H1 (cell line): ENCODE data around the gene ENO3. TPM values are rescaled to one million over a fixed set of nuclear protein-coding genes. Genes with fewer than 3 reads are reported as not detected.
A peak's percentile ranks its signal among the peaks of the same experiment; 100 is the strongest.

Source experiments
- CTCF ChIA-PET: fragments of 300-600 bp; sonication (Branson Sonifier 250); formaldehyde crosslinking; loops from one replicate; lab custom pipeline; 2021; ENCODE audit not compliant: partially characterized antibody; lab: Charles Lee
- POLR2A ChIA-PET: fragments of 300-600 bp; sonication (Branson Sonifier 250); formaldehyde crosslinking; loops from one replicate; lab custom pipeline; 2021; ENCODE audit warnings: inconsistent platforms; ENCODE audit not compliant: partially characterized antibody; lab: Charles Lee
- DNase-seq, 2 experiments: peaks; one replicate each; pipeline versions ENCODE4 v3.0.0 to v3.0.0-alpha.2; 2010 to 2022; ENCODE audit warnings: low spot score in 2 of 2, low read depth in 1 of 2, mixed read lengths in 1 of 2
- FAIRE-seq: peaks from 2 replicates; lab custom pipeline; 2011; peaks lifted over from hg19 to GRCh38; lab: Jason Lieb, UNC
- H2AFZ ChIP-seq: 2 replicates; pipeline ENCODE4 v1.8.1; 2012; ENCODE audit warnings: low read length, inconsistent platforms
- H2AK5ac ChIP-seq: 2 replicates; pipeline ENCODE4 v1.6.1; 2013; ENCODE audit warnings: low read depth, low read length
- H2BK120ac ChIP-seq: replicated peaks from 2 replicates; pipeline ENCODE3; 2013; ENCODE audit warnings: low read depth, low read length, inconsistent platforms
- H2BK12ac ChIP-seq: 2 replicates; pipeline ENCODE4 v1.6.1; 2013; ENCODE audit warnings: low read depth, low read length
- H2BK15ac ChIP-seq: 2 replicates; pipeline ENCODE4 v1.6.1; 2013; ENCODE audit warnings: low read length
- H2BK20ac ChIP-seq: 2 replicates; pipeline ENCODE4 v1.6.1; 2013; ENCODE audit warnings: low read length
- H2BK5ac ChIP-seq: 2 replicates; pipeline ENCODE4 v1.6.1; 2013; ENCODE audit warnings: low read depth, low read length
- H3K14ac ChIP-seq: 2 replicates; pipeline ENCODE4 v1.6.1; 2013; ENCODE audit warnings: inconsistent platforms; ENCODE audit not compliant: insufficient read length
- H3K18ac ChIP-seq: 2 replicates; pipeline ENCODE4 v1.6.1; 2013; ENCODE audit warnings: low read length; ENCODE audit errors: extremely low read depth
- H3K23ac ChIP-seq: 2 replicates; pipeline ENCODE4 v1.6.1; 2013; ENCODE audit warnings: inconsistent platforms; ENCODE audit not compliant: insufficient read length
- H3K23me2 ChIP-seq: 2 replicates; pipeline ENCODE4 v1.6.1; 2013; ENCODE audit warnings: low read depth, low read length
- H3K27ac ChIP-seq: 2 replicates; pipeline ENCODE4 v1.6.1; 2011; ENCODE audit warnings: low read depth, low read length, inconsistent platforms
- H3K27me3 ChIP-seq, 4 experiments: replicated peaks in 1 of 4; 1 replicate in 1 of 4; 2 replicates in 3 of 4; pipeline versions ENCODE4 v1.6.1 to v1.8.1; 2011 to 2013; ENCODE audit warnings: low read length in 3 of 4, mild to moderate bottlenecking in 3 of 4, inconsistent platforms in 2 of 4, mixed read lengths in 2 of 4, moderate library complexity in 1 of 4; ENCODE audit not compliant: control insufficient read depth in 3 of 4, insufficient read depth in 3 of 4; ENCODE audit errors: extremely low read depth in 1 of 4
- H3K36me3 ChIP-seq, 4 experiments: 2 replicates each; pipeline versions ENCODE4 v1.6.1 to v1.8.1; 2011 to 2013; ENCODE audit warnings: mild to moderate bottlenecking in 4 of 4, low read length in 3 of 4, moderate library complexity in 2 of 4, control low read depth in 1 of 4, inconsistent platforms in 1 of 4; ENCODE audit not compliant: insufficient read depth in 4 of 4, control insufficient read depth in 2 of 4
- H3K4ac ChIP-seq: replicated peaks from 2 replicates; pipeline ENCODE3; 2013; ENCODE audit warnings: low read length, low read depth, mixed read lengths, inconsistent platforms; ENCODE audit not compliant: insufficient read length
- H3K4me1 ChIP-seq, 4 experiments: replicated peaks in 1 of 4; 1 replicate in 1 of 4; 2 replicates in 3 of 4; pipeline versions ENCODE4 v1.6.1 to v1.8.1; 2011 to 2013; ENCODE audit warnings: low read length in 3 of 4, inconsistent platforms in 2 of 4, mixed read lengths in 1 of 4; ENCODE audit not compliant: insufficient read depth in 4 of 4, control insufficient read depth in 3 of 4
- H3K4me2 ChIP-seq, 2 experiments: 2 replicates each; pipeline versions ENCODE4 v1.6.1 to v1.8.1; 2011 to 2013; ENCODE audit warnings: low read depth in 2 of 2, low read length in 2 of 2, control low read depth in 1 of 2, inconsistent platforms in 1 of 2, mild to moderate bottlenecking in 1 of 2; ENCODE audit not compliant: insufficient read depth in 1 of 2
- H3K4me3 ChIP-seq, 4 experiments: fragments of 200-600, 300-600 bp in 1 of 4; sonication (generic), shearing (Covaris generic), sonication (Bioruptor Twin) in 1 of 4; 2 replicates each; pipeline versions ENCODE4 v1.5.1 to v1.8.1; 2011 to 2016; ENCODE audit warnings: low read length in 4 of 4, low read depth in 3 of 4, control low read depth in 2 of 4, inconsistent platforms in 2 of 4, mild to moderate bottlenecking in 2 of 4, mixed read lengths in 1 of 4, moderate library complexity in 1 of 4; ENCODE audit not compliant: insufficient read depth in 2 of 4; ENCODE audit errors: extremely low read depth in 1 of 4
- H3K56ac ChIP-seq: replicated peaks from 2 replicates; pipeline ENCODE3; 2013; ENCODE audit warnings: low read depth, mild to moderate bottlenecking, mixed read lengths, low read length, inconsistent platforms; ENCODE audit not compliant: insufficient read length
- H3K79me1 ChIP-seq: 2 replicates; pipeline ENCODE4 v1.6.1; 2013; ENCODE audit warnings: low read depth, low read length, control low read depth
- H3K79me2 ChIP-seq, 2 experiments: 2 replicates each; pipeline versions ENCODE4 v1.6.1 to v1.8.1; 2012 to 2013; ENCODE audit warnings: low read length in 2 of 2, mild to moderate bottlenecking in 2 of 2, inconsistent platforms in 1 of 2; ENCODE audit not compliant: insufficient read depth in 2 of 2, control insufficient read depth in 1 of 2
- H3K9ac ChIP-seq, 4 experiments: replicated peaks in 1 of 4; 1 replicate in 1 of 4; 2 replicates in 3 of 4; pipeline versions ENCODE4 v1.6.1 to v1.8.1; 2011 to 2013; ENCODE audit warnings: low read depth in 3 of 4, low read length in 3 of 4, control low read depth in 2 of 4, mild to moderate bottlenecking in 2 of 4, moderate library complexity in 2 of 4, inconsistent platforms in 1 of 4; ENCODE audit errors: extremely low read depth in 1 of 4
- H3K9me3 ChIP-seq, 2 experiments: 2 replicates each; pipeline versions ENCODE4 v1.6.1 to v1.8.1; 2012 to 2013; ENCODE audit warnings: mild to moderate bottlenecking in 2 of 2, moderate library complexity in 2 of 2, control low read depth in 1 of 2, inconsistent platforms in 1 of 2, low read depth in 1 of 2, low read length in 1 of 2, mixed read lengths in 1 of 2; ENCODE audit not compliant: insufficient read depth in 2 of 2
- H4K20me1 ChIP-seq, 2 experiments: replicated peaks in 1 of 2; 2 replicates each; pipeline versions ENCODE3 to v1.8.1; 2011 to 2013; ENCODE audit warnings: inconsistent platforms in 2 of 2, low read length in 2 of 2, mild to moderate bottlenecking in 1 of 2; ENCODE audit not compliant: insufficient read depth in 2 of 2, control insufficient read depth in 1 of 2
- H4K5ac ChIP-seq: 2 replicates; pipeline ENCODE4 v1.6.1; 2013; ENCODE audit warnings: low read length, low read depth, mixed read lengths, inconsistent platforms; ENCODE audit not compliant: insufficient read length
- H4K8ac ChIP-seq: 2 replicates; pipeline ENCODE4 v1.8.0; 2013; ENCODE audit warnings: mild to moderate bottlenecking, moderate library complexity, low read length, inconsistent platforms; ENCODE audit not compliant: insufficient read depth; ENCODE audit errors: extremely low read depth
- H4K91ac ChIP-seq: replicated peaks from 2 replicates; pipeline ENCODE3; 2013; ENCODE audit warnings: low read length, mixed read lengths, inconsistent platforms; ENCODE audit not compliant: insufficient read length
- ASH2L ChIP-seq: fragments of 200-600, 300-600 bp; sonication (generic); IDR thresholded peaks from one replicate; pipeline ENCODE4 v1.7.1; 2017; ENCODE audit warnings: low read length
- ATF2 ChIP-seq: IDR thresholded peaks from 2 replicates; pipeline ENCODE4 v1.6.1; 2012; ENCODE audit warnings: low read length, inconsistent platforms
- JUND ChIP-seq: IDR thresholded peaks from 2 replicates; pipeline ENCODE4 v1.6.1; 2011; ENCODE audit warnings: mild to moderate bottlenecking, improper control_type of control experiment, low read length
- MAFK ChIP-seq: IDR thresholded peaks from 2 replicates; pipeline ENCODE4 v1.6.1; 2012; ENCODE audit warnings: low read depth, mild to moderate bottlenecking, improper control_type of control experiment, low read length
- POLR2A ChIP-seq, 2 experiments: IDR thresholded peaks; 1 replicate in 1 of 2; 2 replicates in 1 of 2; pipeline ENCODE4 v1.6.1; 2011; ENCODE audit warnings: low read depth in 2 of 2, low read length in 2 of 2, mild to moderate bottlenecking in 2 of 2; ENCODE audit errors: control extremely low read depth in 1 of 2
- POLR2AphosphoS5 ChIP-seq: IDR thresholded peaks from 2 replicates; pipeline ENCODE4 v1.6.1; 2011; ENCODE audit warnings: low read depth, low read length
- SIX5 ChIP-seq: IDR thresholded peaks from 2 replicates; pipeline ENCODE4 v1.6.1; 2011; ENCODE audit warnings: mild to moderate bottlenecking, low read depth, low read length
- SP1 ChIP-seq: IDR thresholded peaks from 2 replicates; pipeline ENCODE4 v1.6.1; 2011; ENCODE audit warnings: low read depth, low read length
- TAF1 ChIP-seq: IDR thresholded peaks from 2 replicates; pipeline ENCODE4 v1.6.1; 2011; ENCODE audit warnings: mild to moderate bottlenecking, low read depth, low read length
- TAF7 ChIP-seq: optimal IDR thresholded peaks from 2 replicates; pipeline ENCODE3; 2011; ENCODE audit warnings: low read depth, mild to moderate bottlenecking, inconsistent platforms, low read length, moderate library complexity, borderline replicate concordance
- WGBS, 2 experiments: shearing (Covaris generic) in 1 of 2; methylation state at CpG; one replicate each; pipeline versions ENCODE4 v1.1.6 to v1.1.7; 2013 to 2015; ENCODE audit warnings: low lambda C conversion rate in 2 of 2, mixed read lengths in 2 of 2, inconsistent platforms in 1 of 2, low coverage in 1 of 2, missing lambda C conversion rate in 1 of 2; ENCODE audit not compliant: insufficient replicate concordance in 2 of 2, insufficient coverage in 1 of 2, insufficient read length in 1 of 2; ENCODE audit errors: extremely low coverage in 1 of 2, missing lambda C conversion rate in 1 of 2; 5-methylcytosine and 5-hydroxymethylcytosine counted together
- polyA plus RNA-seq, 7 experiments: library from polyadenylated mRNA; depleted of rRNA in 3 of 7; stranded (reverse) in 5 of 7; unstranded in 2 of 7; fragments of >200 nt in 5 of 7; fragments of 200-250 nt in 2 of 7; gene quantifications; 1 replicate in 5 of 7; 2 replicates in 1 of 7; 4 replicates in 1 of 7; pipeline versions ENCODE4 v1.2.1 to v1.2.3, GENCODE V29; 2011 to 2013; ENCODE audit warnings: missing spikeins in 2 of 7, mixed read lengths in 2 of 7
- total RNA-seq: library from RNA; stranded (reverse); fragmentation: NEBNext Ultra II Directional; extraction: Animal tissue kit (Norgen Biotek cat#: 25700); gene quantifications from 2 replicates; pipeline ENCODE4 v1.2.1, GENCODE V29; 2021

Gene ENO3
- total and polyA plus RNA-seq, 2 of the 8 experiments (the other 6 are each of a cell fraction or from before 2014, with no cell fraction given) = 25.0 to 25.7 TPM

- ChIA-PET POLR2A (interaction anchor here (0.7 to 32.4 kb wide), 17 partner anchors 2 to 241 kb away, joined by 3 to 987 read pairs (median 7); partner anchors contain the start of genes C17orf107, CAMTA2, ENO3 and GP1BA), CTCF (interaction anchor here (1.5 kb wide), 1 partner anchor 36 kb away, joined by 5 read pairs; no protein-coding TSS in a partner anchor)
- no peaks in the 10 kb centered on the region for H3K9me3 ChIP-seq
- no peak for FAIRE-seq
- H3K23me2 ChIP-seq = peaks cover 21% of the 10 kb centered on the region
- H2BK5ac ChIP-seq = no peak overlapping the region; the same call in 1 of the 2 replicates
- H2AK5ac ChIP-seq = no peak overlapping the region
- H3K23ac ChIP-seq = no peak overlapping the region
- no peaks in the 10 kb centered on the region for H3K27me3 ChIP-seq
- no peak overlapping the region for H3K4ac ChIP-seq
- H3K9ac ChIP-seq = peak overlapping the region in 1 of 4 experiments; percentile 52; a peak in 3 of 7 replicates
- H3K4me3 ChIP-seq = no peak overlapping the region
- H4K8ac ChIP-seq = no peak overlapping the region
- peak overlapping the region; percentile 16 to 95; a peak in 2 of 4 replicates for H3K4me2 ChIP-seq
- H4K91ac ChIP-seq = no peak overlapping the region
- H3K18ac ChIP-seq = no peak overlapping the region
- H3K27ac ChIP-seq = peak overlapping the region; percentile 33; the same call in 1 of the 2 replicates
- no peak overlapping the region for H3K14ac ChIP-seq
- no peak overlapping the region for H3K56ac ChIP-seq
- WGBS, 2 experiments = 81% methylated on average over 7 of the region's 7 CpGs; no CpG with 5 or more reads in 1 of the 2 experiments
- no peak overlapping the region for H2BK15ac ChIP-seq
- peaks cover 16 to 23% of the 10 kb centered on the region in 2 experiments for H4K20me1 ChIP-seq
- H3K79me1 ChIP-seq = peaks cover 2% of the 10 kb centered on the region; the same call in 1 of the 2 replicates
- peak in 1 of 2 experiments; percentile 58 for DNase-seq
- H4K5ac ChIP-seq = no peak overlapping the region
- H3K36me3 ChIP-seq = peaks cover 8 to 42% (median 28%) of the 10 kb centered on the region in 4 experiments
- no peak overlapping the region for H2BK20ac ChIP-seq
- no peak overlapping the region for H2AFZ ChIP-seq
- no peak overlapping the region for H2BK12ac ChIP-seq
- no peak overlapping the region for H2BK120ac ChIP-seq
- H3K4me1 ChIP-seq = peaks cover 3 to 10% (median 5%) of the 10 kb centered on the region in 4 experiments; a peak in 6 of 7 replicates
- H3K79me2 ChIP-seq = peaks cover 8 to 57% of the 10 kb centered on the region in 2 experiments
- TF ChIP-seq SIX5 (peak; percentile 29; the same call in 1 of the 2 replicates), TAF7 (peak; percentile 13), SP1 (peak; percentile 63; the same call in 1 of the 2 replicates), JUND (peak; percentile 83), POLR2AphosphoS5 (peak; percentile 95; the same call in 1 of the 2 replicates), ASH2L (no peak), ATF2 (peak; percentile 14; the same call in 1 of the 2 replicates), POLR2A (IDR thresholded peaks at IDR 0.05; ENCODE audit: control extremely low read depth in 1 of 2, low read depth in 2 of 2, low read length in 2 of 2) (peak in 1 of 2 experiments; percentile 80; a peak in 1 of 3 replicates), MAFK (peak; percentile 17; the same call in 1 of the 2 replicates), TAF1 (0 out of 2 replicates have a peak, but pooled peaks have one; percentile 30)
Observed at GRCh38 chr17:4945176-4945943, 5.6 kb upstream of the ENO3 start.
